Duodenal mucosa (tissue), 2 donors: ENCODE results near the gene SCAI.
A peak's percentile ranks its signal among the peaks of the same experiment; 100 is the strongest.

Source experiments
- H3K27ac ChIP-seq: one replicate; pipeline ENCODE4 v1.7.0; 2013; ENCODE audit warnings: low read depth, low read length
- H3K27me3 ChIP-seq, 2 donors: one replicate each; pipeline ENCODE4 v1.7.0; 2013; ENCODE audit warnings: low read length in 2 of 2, control low read depth in 1 of 2; ENCODE audit not compliant: insufficient read depth in 2 of 2, control insufficient read depth in 1 of 2
- H3K36me3 ChIP-seq, 2 donors: one replicate each; pipeline ENCODE4 v1.7.0; 2013; ENCODE audit warnings: low read length in 2 of 2, control low read depth in 1 of 2; ENCODE audit not compliant: insufficient read depth in 2 of 2, control insufficient read depth in 1 of 2
- H3K4me1 ChIP-seq, 2 donors: one replicate each; pipeline ENCODE4 v1.7.0; 2013; ENCODE audit warnings: low read length in 2 of 2, control low read depth in 1 of 2; ENCODE audit not compliant: insufficient read depth in 2 of 2, control insufficient read depth in 1 of 2
- H3K4me3 ChIP-seq, 2 donors: one replicate each; pipeline ENCODE4 v1.7.0; 2013; ENCODE audit warnings: low read length in 2 of 2, low read depth in 1 of 2
- H3K9ac ChIP-seq, 2 donors: one replicate each; pipeline ENCODE4 v1.7.0; 2013; ENCODE audit warnings: low read length in 2 of 2, low read depth in 1 of 2
- H3K9me3 ChIP-seq, 2 donors: one replicate each; pipeline ENCODE4 v1.7.0; 2013; ENCODE audit warnings: low read length in 2 of 2, control low read depth in 1 of 2; ENCODE audit not compliant: control insufficient read depth in 1 of 2

Gene SCAI

DNA sequence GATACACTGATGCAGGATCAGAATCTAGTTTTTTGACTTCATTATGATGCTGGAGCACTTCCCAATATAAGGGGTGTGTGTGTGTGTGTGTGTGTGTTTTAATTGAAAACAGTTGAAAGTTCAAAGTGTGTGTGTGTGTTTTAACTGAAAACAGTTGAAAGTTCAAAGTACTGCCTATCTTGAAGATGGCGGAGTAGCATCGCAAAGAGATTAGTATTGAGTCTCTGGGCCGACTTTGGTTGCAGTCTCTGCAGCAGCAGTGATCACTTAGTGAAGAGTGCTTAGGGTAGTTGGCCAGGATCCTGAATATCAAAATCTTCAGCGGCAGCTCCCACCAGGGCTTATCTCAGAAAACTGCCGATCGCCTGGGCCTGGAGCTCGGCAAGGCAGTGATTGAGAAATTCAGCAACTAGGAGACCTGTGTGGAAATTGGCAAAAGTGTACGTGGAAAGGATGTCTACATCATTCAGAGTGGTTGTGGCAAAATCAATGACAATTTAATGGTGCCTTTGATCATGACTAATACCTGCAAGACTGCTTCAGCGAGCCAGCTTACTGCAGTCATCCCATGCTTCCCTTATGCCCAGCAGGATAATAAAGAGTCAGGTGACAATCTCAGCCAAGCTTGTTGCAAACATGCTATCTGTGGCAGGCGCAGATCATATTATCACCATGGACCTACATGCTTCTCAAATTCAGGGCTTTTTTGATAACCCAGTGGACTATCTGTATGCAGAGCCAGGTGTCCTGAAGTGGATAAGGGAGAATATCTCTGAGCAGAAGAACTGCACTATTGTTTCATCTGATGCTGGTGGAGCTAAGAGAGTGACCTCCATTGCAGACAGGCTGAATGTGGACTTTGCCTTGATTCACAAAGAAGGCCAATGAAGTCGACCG lies 7.3 kb upstream of the SCAI start:
- Histone ChIP-seq H3K9me3 (no peaks in the 10 kb centered on the region), H3K9ac (no peak overlapping the region), H3K36me3 (peaks cover 25 to 56% of the 10 kb centered on the region in 2 donors), H3K4me3 (no peak overlapping the region), H3K27ac (no peak overlapping the region), H3K27me3 (no peaks in the 10 kb centered on the region), H3K4me1 (peaks cover 0 to 7% of the 10 kb centered on the region in 2 donors)

DNA sequence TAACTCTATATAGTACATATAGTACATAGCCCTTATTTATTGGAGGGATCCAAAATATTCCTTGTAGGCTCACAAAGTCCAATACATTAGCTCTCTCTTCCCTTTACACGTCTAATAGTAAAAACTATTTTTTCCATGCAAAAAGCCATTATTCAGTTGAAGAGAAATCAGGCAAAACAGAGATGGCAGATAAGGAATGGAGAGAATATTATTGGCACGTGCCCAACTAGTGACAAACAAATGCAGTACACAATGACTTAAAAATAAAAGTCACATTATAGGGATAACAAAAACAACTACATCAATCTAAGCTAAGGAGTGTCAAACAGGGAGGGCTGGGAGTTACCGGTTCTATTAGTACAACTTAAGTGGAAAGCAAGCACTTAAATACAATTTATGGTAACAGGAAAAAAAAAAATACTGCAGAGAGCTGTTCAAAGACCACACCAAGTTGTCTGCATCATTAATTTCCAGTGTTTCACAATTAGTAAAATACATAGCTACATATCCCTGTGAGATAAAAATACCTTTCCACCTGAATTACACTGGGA lies 4.1 kb upstream of the SCAI start:
- no peak overlapping the region for H3K4me3 ChIP-seq
- no peaks in the 10 kb centered on the region for H3K9me3 ChIP-seq
- no peak overlapping the region for H3K27ac ChIP-seq
- no peaks in the 10 kb centered on the region for H3K27me3 ChIP-seq
- peaks cover 21 to 29% of the 10 kb centered on the region in 2 donors for H3K36me3 ChIP-seq
- H3K9ac ChIP-seq = no peak overlapping the region
- peaks cover 7 to 14% of the 10 kb centered on the region in 2 donors for H3K4me1 ChIP-seq

DNA sequence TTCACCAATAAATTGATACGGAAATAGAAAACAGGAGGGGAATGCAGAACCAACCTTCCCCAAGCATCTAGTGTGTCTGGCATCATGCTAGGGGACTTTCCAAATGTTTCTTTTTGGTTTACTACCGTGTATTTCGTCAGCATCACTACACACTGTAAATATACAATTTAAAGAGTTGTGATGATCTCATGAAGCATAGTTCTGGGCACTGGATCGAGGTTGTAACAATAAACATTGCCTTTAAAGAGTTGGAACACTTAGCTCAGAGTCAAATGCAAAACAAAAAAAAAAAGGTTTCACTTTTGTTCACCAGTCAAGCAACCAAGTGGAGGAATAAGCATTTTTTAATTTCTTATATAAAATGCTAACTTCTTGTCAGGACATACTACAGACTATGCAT lies 2.9 kb upstream of the SCAI start:
- H3K9ac ChIP-seq = no peak overlapping the region
- H3K27ac ChIP-seq = no peak overlapping the region
- peaks cover 14 to 18% of the 10 kb centered on the region in 2 donors for H3K36me3 ChIP-seq
- no peak overlapping the region for H3K4me3 ChIP-seq
- H3K9me3 ChIP-seq = no peaks in the 10 kb centered on the region
- H3K27me3 ChIP-seq = no peaks in the 10 kb centered on the region
- peaks cover 8 to 18% of the 10 kb centered on the region in 2 donors for H3K4me1 ChIP-seq

DNA sequence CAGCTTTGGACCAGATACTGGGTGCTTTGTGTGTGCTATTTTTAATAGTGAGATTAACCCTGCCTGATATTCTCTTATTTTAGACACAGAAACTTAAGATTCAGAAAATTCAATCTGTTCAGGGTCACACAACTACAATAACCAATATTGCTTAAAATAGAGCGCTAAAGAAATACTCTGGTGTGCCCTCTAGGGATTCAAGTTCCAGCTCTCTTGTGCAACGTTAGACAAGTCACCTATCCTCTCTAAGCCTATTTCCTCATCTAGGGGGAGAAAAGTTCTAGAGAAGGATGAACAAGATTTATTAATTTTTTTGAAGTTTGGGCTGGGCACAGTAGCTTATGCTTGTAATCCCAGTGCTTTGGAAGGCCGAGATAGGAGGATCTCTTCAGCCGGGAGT lies 2.1 kb upstream of the SCAI start:
- Histone ChIP-seq H3K4me1 (peaks cover 8 to 16% of the 10 kb centered on the region in 2 donors), H3K27ac (no peak overlapping the region), H3K4me3 (no peak overlapping the region), H3K9ac (no peak overlapping the region), H3K36me3 (peaks cover 6 to 9% of the 10 kb centered on the region in 2 donors), H3K9me3 (no peaks in the 10 kb centered on the region), H3K27me3 (no peaks in the 10 kb centered on the region)

DNA sequence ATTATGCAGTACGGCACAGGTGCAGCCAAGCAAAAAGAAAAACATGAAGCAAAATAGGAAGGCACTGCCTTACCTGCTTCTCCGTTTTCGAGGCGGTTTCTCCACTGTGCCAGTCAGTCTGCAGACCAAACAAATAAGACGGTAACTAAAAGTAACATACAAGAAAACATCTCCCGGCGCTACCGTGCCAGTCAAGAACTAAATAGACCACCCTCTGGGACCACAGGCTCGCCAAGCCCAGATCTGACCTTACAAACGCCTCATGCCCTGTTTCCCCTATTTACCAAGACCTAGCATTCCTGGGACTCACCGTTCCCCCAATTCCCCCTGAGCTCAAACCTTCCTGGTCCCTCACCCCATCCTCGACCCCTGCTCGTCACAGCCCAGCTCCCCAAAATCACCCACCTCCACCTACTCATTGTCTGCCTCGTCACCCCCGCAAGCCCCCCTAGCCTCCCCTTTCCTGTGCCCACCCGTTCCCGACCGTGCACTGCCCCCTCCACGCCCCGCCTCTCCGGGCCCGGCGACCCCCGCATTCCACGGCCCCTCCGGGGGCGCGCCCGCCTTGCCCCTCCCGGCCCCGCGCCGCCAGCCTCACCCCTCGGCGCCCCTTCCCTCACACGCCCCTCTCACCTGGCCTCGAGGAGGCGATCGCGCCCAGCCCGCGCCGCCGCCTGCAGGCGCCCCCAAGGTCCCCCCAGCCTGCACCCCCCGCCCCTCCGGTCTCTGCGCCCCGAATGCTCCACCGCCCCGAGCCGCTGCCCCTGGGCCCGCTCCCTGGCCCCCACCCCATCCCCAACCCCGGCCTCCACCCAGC lies 560 bp downstream of the SCAI start:
- peak overlapping the region; percentile 67 to 85 for H3K9ac ChIP-seq
- H3K4me1 ChIP-seq = peaks cover 8 to 15% of the 10 kb centered on the region in 2 donors
- H3K9me3 ChIP-seq = no peaks in the 10 kb centered on the region
- H3K4me3 ChIP-seq = peak overlapping the region; percentile 85 to 91
- no peak overlapping the region for H3K27ac ChIP-seq
- no peaks in the 10 kb centered on the region for H3K36me3 ChIP-seq
- no peaks in the 10 kb centered on the region for H3K27me3 ChIP-seq

DNA sequence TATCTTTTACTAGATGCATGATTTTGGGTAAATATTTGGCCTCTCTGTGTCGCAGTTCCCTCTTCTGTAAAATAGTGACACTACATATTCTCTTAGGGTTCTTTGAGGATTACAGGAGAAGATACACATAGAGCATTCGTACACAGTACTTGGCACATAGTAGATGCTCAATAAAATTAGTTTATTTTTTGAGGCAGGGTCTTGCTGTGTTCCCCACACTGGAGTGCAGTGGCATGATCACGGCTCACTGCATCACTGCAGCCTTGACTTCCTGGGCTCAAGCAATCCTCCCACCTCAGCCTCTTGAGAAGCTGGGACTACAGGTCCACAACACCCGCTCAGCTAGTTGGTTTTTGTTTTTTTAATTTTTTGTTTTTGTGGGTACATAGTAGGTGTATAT lies 1.6 kb downstream of the SCAI start:
- H3K27ac ChIP-seq = no peak overlapping the region
- H3K27me3 ChIP-seq = no peaks in the 10 kb centered on the region
- no peak overlapping the region for H3K4me3 ChIP-seq
- H3K4me1 ChIP-seq = peaks cover 8 to 15% of the 10 kb centered on the region in 2 donors
- H3K9ac ChIP-seq = no peak overlapping the region
- no peaks in the 10 kb centered on the region for H3K36me3 ChIP-seq
- H3K9me3 ChIP-seq = no peaks in the 10 kb centered on the region

DNA sequence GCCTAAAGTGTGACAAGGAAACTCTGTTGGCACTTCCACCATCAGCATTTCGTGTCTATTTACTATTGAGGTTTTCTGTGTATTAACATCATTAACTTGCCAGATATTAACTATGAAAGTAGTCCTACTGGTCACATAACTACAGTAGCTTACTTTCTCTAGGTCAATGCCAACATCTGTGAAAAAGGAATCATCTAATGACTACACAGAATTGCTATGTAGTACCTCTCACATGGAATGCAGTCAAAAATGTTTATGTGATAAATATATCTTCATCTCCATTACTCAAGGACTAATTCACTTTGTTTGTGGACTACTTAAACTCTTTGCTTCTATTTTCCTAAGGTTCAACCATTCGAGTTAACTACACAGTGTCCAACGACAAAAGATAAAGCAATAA lies 2.1 kb downstream of the SCAI start:
- Histone ChIP-seq H3K9me3 (no peaks in the 10 kb centered on the region), H3K4me1 (peaks cover 8 to 14% of the 10 kb centered on the region in 2 donors), H3K9ac (no peak overlapping the region), H3K36me3 (no peaks in the 10 kb centered on the region), H3K27ac (no peak overlapping the region), H3K27me3 (no peaks in the 10 kb centered on the region), H3K4me3 (no peak overlapping the region)

DNA sequence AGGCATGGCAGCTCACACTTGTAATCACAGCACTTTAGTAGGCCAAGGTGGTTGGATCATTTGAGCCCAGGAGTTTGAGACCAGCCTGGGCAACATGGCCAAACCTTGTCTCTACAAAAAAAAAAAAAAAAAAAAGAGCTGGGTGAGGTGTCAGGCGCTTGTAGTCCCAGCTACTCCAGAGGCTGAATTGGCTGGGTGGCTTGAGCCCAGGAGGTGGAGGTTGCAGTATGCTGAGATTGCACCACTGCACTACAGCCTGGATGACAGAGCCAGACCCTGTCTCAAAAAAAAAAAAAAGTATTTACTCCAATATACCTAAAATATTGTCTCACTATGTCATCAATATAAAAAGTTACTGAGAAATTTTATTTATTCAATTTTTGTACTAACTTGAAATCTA lies 2.8 kb downstream of the SCAI start:
- Histone ChIP-seq H3K4me3 (no peak overlapping the region), H3K27me3 (no peaks in the 10 kb centered on the region)

DNA sequence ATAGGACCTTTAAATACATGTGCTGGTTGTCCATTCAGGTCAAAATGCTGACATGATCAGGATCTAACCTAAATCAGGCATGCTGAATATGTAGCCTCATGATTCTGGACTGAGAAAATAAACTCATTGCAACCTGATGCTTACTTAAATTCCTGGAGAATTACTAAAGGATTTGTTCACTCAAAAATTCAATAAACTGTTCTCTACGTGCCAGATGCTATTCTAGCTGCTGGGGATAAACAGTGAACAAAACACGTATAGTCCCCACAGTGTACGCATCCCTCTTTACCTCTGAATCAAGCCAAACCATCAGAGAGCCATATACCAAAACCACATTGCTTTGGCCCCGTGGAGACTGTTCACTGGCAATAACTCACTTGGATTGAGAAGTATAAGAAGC lies 6.1 kb downstream of the SCAI start:
- Histone ChIP-seq H3K36me3 (no peaks in the 10 kb centered on the region), H3K9me3 (peaks cover 0 to 4% of the 10 kb centered on the region in 2 donors), H3K4me1 (peaks cover 0 to 1% of the 10 kb centered on the region in 2 donors), H3K27me3 (no peaks in the 10 kb centered on the region), H3K9ac (no peak overlapping the region), H3K27ac (no peak overlapping the region), H3K4me3 (no peak overlapping the region)

More for the DNA sequence above, 2.8 kb downstream of the SCAI start:
- Histone ChIP-seq H3K4me1 (peaks cover 8 to 10% of the 10 kb centered on the region in 2 donors), H3K27ac (no peak overlapping the region), H3K36me3 (no peaks in the 10 kb centered on the region), H3K9ac (no peak overlapping the region), H3K9me3 (no peaks in the 10 kb centered on the region)

DNA sequence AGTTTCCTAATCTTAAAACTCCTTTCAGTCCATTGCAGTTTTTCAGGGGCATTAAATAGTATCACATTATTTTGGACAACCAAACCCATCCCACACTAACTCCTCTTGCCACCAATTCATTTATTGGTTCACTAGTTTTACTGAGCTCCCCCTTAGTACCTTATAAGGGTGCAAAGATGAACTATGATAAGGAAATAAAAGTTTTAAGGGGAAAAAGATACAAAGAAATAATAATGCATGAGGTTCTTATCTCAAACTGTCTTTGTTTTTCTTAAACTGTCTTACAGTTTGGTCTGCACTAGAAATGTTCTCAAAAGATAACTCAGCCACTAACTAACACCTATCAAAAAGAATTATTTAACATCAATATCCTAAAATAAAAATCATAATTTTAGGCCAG lies 8.4 kb downstream of the SCAI start:
- H3K4me1 ChIP-seq = no peaks in the 10 kb centered on the region
- no peaks in the 10 kb centered on the region for H3K36me3 ChIP-seq
- H3K9ac ChIP-seq = no peak overlapping the region
- H3K27me3 ChIP-seq = no peaks in the 10 kb centered on the region
- no peak overlapping the region for H3K27ac ChIP-seq
- no peak overlapping the region for H3K4me3 ChIP-seq
- peaks cover 0 to 4% of the 10 kb centered on the region in 2 donors for H3K9me3 ChIP-seq
